Lung (tissue), 12 donors: ENCODE data around the gene ZNF317. TPM values are rescaled to one million over a fixed set of nuclear protein-coding genes. Genes with fewer than 3 reads are reported as not detected.

Experiments
- ATAC-seq: fragments of 200-7000 bp; cut with Tn5 transposase; one replicate; pipeline ENCODE4 v1.9.1; 2020; ENCODE audit warnings: moderate number of reproducible peaks; ENCODE audit not compliant: insufficient read depth, low FRiP score
- DNase-seq, 3 donors: peaks; one replicate each; pipeline ENCODE4 v3.0.0-alpha.2; 2013 to 2017
- H3K27ac ChIP-seq, 2 donors: one replicate each; pipeline ENCODE4 v1.5.1; 2013; ENCODE audit warnings: mild to moderate bottlenecking in 2 of 2, moderate library complexity in 2 of 2, control low read depth in 1 of 2, inconsistent platforms in 1 of 2, low read depth in 1 of 2, low read length in 1 of 2
- H3K27me3 ChIP-seq, 3 donors: one replicate each; pipeline ENCODE4 v1.5.1; 2013; ENCODE audit warnings: low read length in 2 of 3; ENCODE audit not compliant: control insufficient read depth in 3 of 3, insufficient read depth in 3 of 3
- H3K36me3 ChIP-seq, 4 donors: one replicate each; pipeline ENCODE4 v1.5.1; 2013; ENCODE audit warnings: low read length in 4 of 4, mild to moderate bottlenecking in 1 of 4, moderate library complexity in 1 of 4; ENCODE audit not compliant: control insufficient read depth in 4 of 4, insufficient read depth in 4 of 4
- H3K4me1 ChIP-seq, 5 donors: one replicate each; pipeline ENCODE4 v1.5.1; 2013; ENCODE audit warnings: low read length in 5 of 5, mild to moderate bottlenecking in 2 of 5, moderate library complexity in 1 of 5; ENCODE audit not compliant: control insufficient read depth in 5 of 5, insufficient read depth in 5 of 5
- H3K4me3 ChIP-seq: one replicate; pipeline ENCODE4 v1.5.1; 2013; ENCODE audit warnings: mild to moderate bottlenecking, control low read depth, moderate library complexity
- H3K9ac ChIP-seq, 2 donors: one replicate each; pipeline ENCODE4 v1.5.1; 2013; ENCODE audit warnings: low read length in 2 of 2, control low read depth in 1 of 2; ENCODE audit not compliant: insufficient read depth in 1 of 2
- H3K9me3 ChIP-seq, 4 donors: one replicate each; pipeline ENCODE4 v1.5.1; 2013; ENCODE audit warnings: low read length in 3 of 4, mild to moderate bottlenecking in 1 of 4, moderate library complexity in 1 of 4; ENCODE audit not compliant: control insufficient read depth in 4 of 4, insufficient read depth in 3 of 4
- WGBS, 2 donors: extraction: QIAGEN DNeasy Blood & Tissue Kit; methylation state at CpG; one replicate each; pipeline ENCODE4 v1.1.7; 2013; 5-methylcytosine and 5-hydroxymethylcytosine counted together
- polyA plus RNA-seq, 2 donors: library from polyadenylated mRNA; stranded (reverse); fragments of 200-250 nt; gene quantifications; one replicate each; pipeline ENCODE4 v1.2.1, GENCODE V29; 2013
- total RNA-seq, 2 donors: library from RNA; depleted of rRNA in 1 of 2; stranded (reverse); fragments of >200 nt in 1 of 2; gene quantifications; one replicate each; pipeline ENCODE4 v1.2.1, GENCODE V29; 2014 to 2021
- TF ChIP-seq, protein P1 (sequence below): IDR thresholded peaks from 2 replicates; pipeline ENCODE4 v1.5.1; 2012; ENCODE audit warnings: mild to moderate bottlenecking; ENCODE audit errors: control extremely low read depth, extremely low read depth
- donor health status: control.
- donor health status: control.
- donor health status: Bipolar disorder and iron deficiency.
- donor health status: healthy.
- donor health status: DM: yes; HTN: yes; CAD: no.

ZNF317 gene
- total and polyA plus RNA-seq, 4 donors: 14.7 to 35.2 (median 28.8) TPM

GRCh38 chr19:9205501-9206113, 65.4 kb downstream of the ZNF317 start:
- TF ChIP-seq, protein P1, sequence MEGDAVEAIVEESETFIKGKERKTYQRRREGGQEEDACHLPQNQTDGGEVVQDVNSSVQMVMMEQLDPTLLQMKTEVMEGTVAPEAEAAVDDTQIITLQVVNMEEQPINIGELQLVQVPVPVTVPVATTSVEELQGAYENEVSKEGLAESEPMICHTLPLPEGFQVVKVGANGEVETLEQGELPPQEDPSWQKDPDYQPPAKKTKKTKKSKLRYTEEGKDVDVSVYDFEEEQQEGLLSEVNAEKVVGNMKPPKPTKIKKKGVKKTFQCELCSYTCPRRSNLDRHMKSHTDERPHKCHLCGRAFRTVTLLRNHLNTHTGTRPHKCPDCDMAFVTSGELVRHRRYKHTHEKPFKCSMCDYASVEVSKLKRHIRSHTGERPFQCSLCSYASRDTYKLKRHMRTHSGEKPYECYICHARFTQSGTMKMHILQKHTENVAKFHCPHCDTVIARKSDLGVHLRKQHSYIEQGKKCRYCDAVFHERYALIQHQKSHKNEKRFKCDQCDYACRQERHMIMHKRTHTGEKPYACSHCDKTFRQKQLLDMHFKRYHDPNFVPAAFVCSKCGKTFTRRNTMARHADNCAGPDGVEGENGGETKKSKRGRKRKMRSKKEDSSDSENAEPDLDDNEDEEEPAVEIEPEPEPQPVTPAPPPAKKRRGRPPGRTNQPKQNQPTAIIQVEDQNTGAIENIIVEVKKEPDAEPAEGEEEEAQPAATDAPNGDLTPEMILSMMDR: peak; percentile 74
- DNase-seq (peak; percentile 73 to 75 (median 75)), ATAC-seq (no peak)
- Histone ChIP-seq H3K36me3 (no peaks in the 10 kb centered on the region), H3K27me3 (peaks cover 0 to 3% (median 0%) of the 10 kb centered on the region in 3 donors), H3K4me3 (no peak overlapping the region), H3K9me3 (peaks cover 0 to under 1% (median 0%) of the 10 kb centered on the region in 4 donors), H3K9ac (no peak overlapping the region), H3K27ac (no peak overlapping the region), H3K4me1 (no peaks in the 10 kb centered on the region)
- 30 to 34% methylated on average over 13 of the region's 13 CpGs for WGBS, 2 donors

Other genes with a start within 250 kb of the ZNF317 start
- 1 to 10 TPM; 1.1 to 2.5 TPM for gene MUC16, start 130.0 kb upstream of the ZNF317 start, total RNA-seq
- 1 to 10 TPM; 2.4 to 8.0 TPM for gene MUC16, start 130.0 kb upstream of the ZNF317 start, polyA plus RNA-seq
- not detected for gene OR1M1, start 53.3 kb upstream of the ZNF317 start, total RNA-seq
- gene OR1M1, start 53.3 kb upstream of the ZNF317 start, polyA plus RNA-seq: under 1 TPM; 0.02 to 0.04 TPM
- gene OR7G2, start 32.9 kb upstream of the ZNF317 start, total RNA-seq: not detected
- not detected for gene OR7G2, start 32.9 kb upstream of the ZNF317 start, polyA plus RNA-seq
- not detected for gene OR7G1, start 24.6 kb upstream of the ZNF317 start, total RNA-seq
- not detected for gene OR7G1, start 24.6 kb upstream of the ZNF317 start, polyA plus RNA-seq
- not detected for gene OR7G3, start 13.4 kb upstream of the ZNF317 start, total RNA-seq
- gene OR7G3, start 13.4 kb upstream of the ZNF317 start, polyA plus RNA-seq: not detected
- not detected for gene OR7D2, start 38.6 kb downstream of the ZNF317 start, total RNA-seq
- under 1 TPM in 1 of 2 donors, not detected in 1; 0.01 TPM for gene OR7D2, start 38.6 kb downstream of the ZNF317 start, polyA plus RNA-seq
- gene OR7D4, start 79.2 kb downstream of the ZNF317 start, total RNA-seq: not detected
- gene OR7D4, start 79.2 kb downstream of the ZNF317 start, polyA plus RNA-seq: not detected
- gene OR7E24, start 110.5 kb downstream of the ZNF317 start, total RNA-seq: not detected
- not detected for gene OR7E24, start 110.5 kb downstream of the ZNF317 start, polyA plus RNA-seq
- 10 to 100 TPM in 1 of 2 donors, 1 to 10 TPM in 1; 8.5 to 13.8 TPM for gene ZNF699, start 169.4 kb downstream of the ZNF317 start, total RNA-seq
- gene ZNF699, start 169.4 kb downstream of the ZNF317 start, polyA plus RNA-seq: 1 to 10 TPM in 1 of 2 donors, under 1 TPM in 1; 0.59 to 3.3 TPM
- gene ZNF559, start 183.8 kb downstream of the ZNF317 start, total RNA-seq: 10 to 100 TPM; 13.5 to 57.9 TPM
- 10 to 100 TPM in 1 of 2 donors, 1 to 10 TPM in 1; 9.3 to 16.5 TPM for gene ZNF559, start 183.8 kb downstream of the ZNF317 start, polyA plus RNA-seq
- gene ZNF177, start 222.6 kb downstream of the ZNF317 start, total RNA-seq: 10 to 100 TPM in 1 of 2 donors, 1 to 10 TPM in 1; 1.7 to 11.5 TPM
- 1 to 10 TPM in 1 of 2 donors, under 1 TPM in 1; 1.00 to 1.6 TPM for gene ZNF177, start 222.6 kb downstream of the ZNF317 start, polyA plus RNA-seq